ENCODE data around the gene ENTPD7. TPM values are rescaled to one million over a fixed set of nuclear protein-coding genes. Genes with fewer than 3 reads are reported as not detected.

Gene ENTPD7
- total RNA-seq, 1 experiment from 2014 or later: 17.5 TPM

DNA sequence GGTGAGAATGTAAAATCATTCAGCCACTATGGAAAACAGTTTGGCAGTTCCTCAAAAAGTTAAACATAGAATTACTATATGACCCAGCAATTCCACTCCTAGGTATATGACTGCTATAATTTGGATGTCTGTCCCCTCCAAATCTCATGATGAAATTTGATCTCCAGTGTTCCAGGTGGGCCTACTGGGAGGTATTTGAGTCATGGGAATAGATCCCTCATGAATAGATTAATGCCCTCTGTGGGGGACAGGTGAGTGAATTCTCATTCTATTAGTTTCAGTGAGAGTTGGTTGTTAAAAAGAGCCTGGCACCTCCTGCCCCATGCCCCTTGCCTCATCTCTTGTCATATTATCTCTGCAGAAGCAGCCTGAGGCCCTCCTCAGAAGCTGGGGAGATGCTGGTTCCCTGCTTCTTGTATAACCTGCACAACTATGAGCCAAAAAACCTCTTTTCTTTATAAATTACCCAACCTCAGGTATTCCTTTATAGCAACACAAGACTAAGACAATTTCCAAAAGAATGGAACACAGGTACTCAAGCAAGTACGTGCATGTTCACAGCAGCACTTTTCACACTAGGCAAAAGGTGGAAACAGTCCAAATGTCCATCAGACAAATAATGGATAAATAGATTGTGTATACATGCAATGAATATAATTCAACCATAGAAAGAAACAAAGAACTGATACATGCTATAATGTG is 30.2 kb upstream of the ENTPD7 start:
- Histone ChIP-seq H3K4me1 (no peaks in the 10 kb centered on the region), H3K9me3 (replicated peaks) (no peaks in the 10 kb centered on the region), H3K27ac (no peak overlapping the region), H3K36me3 (no peaks in the 10 kb centered on the region), H3K27me3 (no peaks in the 10 kb centered on the region; the same call in 1 of the 2 replicates), H3K4me3 (no peak overlapping the region)
- DNase-seq: no peak

DNA sequence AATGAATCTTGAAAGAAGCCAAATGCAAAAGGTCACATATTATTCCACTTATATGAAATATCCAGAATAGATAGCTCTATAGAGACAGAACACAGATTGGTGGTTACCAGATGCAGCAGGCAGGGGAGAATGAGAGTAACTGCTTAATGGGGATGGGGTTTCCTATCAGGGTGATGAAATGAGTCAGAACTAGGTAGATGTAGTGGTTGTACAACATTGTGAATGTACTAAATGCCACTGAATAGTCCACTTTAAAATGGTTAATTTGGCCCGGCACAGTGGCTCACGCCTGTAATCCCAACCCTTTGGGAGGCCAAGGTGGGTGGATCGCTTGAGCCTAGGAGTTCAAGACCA is 29.7 kb upstream of the ENTPD7 start:
- DNase-seq: no peak
- H3K4me1 ChIP-seq: no peaks in the 10 kb centered on the region
- no peaks in the 10 kb centered on the region for H3K36me3 ChIP-seq
- H3K4me3 ChIP-seq: no peak overlapping the region
- H3K9me3 ChIP-seq (replicated peaks): no peaks in the 10 kb centered on the region
- H3K27me3 ChIP-seq: no peaks in the 10 kb centered on the region; the same call in 1 of the 2 replicates
- H3K27ac ChIP-seq: no peak overlapping the region

DNA sequence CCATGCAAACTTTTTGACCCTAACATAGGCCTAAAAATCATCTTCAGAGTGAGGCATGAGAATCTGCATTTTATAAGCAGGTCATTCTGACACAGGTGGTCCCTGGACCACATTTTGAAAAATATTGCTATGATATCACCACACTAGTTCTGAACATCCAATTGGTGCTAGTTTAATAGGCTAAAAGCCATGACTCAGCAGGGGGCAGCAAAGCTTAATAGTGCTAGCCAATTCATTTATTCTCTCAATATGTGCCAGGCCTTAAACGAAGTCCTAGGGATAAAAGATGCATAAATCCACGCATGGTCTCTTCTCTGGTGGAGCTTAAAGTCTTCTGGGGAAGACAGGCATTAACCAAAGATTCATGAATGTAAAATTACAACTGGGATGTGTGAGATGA is 28.9 kb upstream of the ENTPD7 start:
- Histone ChIP-seq H3K4me1 (no peaks in the 10 kb centered on the region), H3K36me3 (no peaks in the 10 kb centered on the region), H3K9me3 (replicated peaks) (no peaks in the 10 kb centered on the region), H3K27me3 (no peaks in the 10 kb centered on the region; the same call in 1 of the 2 replicates), H3K27ac (no peak overlapping the region), H3K4me3 (no peak overlapping the region)
- peak in 1 of 2 experiments; percentile 48 for DNase-seq

DNA sequence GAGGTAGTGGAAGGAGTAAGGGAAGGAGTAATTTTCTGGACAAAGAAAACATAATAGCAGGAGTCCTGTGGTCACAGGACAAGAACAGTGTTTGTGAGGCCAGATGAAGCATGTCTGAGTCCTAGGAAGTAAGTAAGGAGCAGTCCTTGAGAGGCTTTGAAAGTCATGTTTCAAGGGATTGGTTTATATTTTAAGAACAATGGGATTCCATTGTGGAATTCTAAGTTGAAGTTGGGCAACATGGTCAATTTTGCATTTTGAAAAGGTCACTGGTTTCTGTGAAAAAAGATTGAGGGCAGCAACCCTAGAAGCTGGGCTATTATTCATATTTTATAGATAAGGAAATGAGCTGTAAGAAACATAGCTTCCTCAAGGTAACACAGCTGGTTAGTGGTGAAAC is 28.3 kb upstream of the ENTPD7 start:
- no peak overlapping the region for H3K27ac ChIP-seq
- no peaks in the 10 kb centered on the region for H3K36me3 ChIP-seq
- DNase-seq: no peak
- H3K4me1 ChIP-seq: no peaks in the 10 kb centered on the region
- no peaks in the 10 kb centered on the region; the same call in 1 of the 2 replicates for H3K27me3 ChIP-seq
- H3K4me3 ChIP-seq: no peak overlapping the region
- H3K9me3 ChIP-seq (replicated peaks): no peaks in the 10 kb centered on the region

DNA sequence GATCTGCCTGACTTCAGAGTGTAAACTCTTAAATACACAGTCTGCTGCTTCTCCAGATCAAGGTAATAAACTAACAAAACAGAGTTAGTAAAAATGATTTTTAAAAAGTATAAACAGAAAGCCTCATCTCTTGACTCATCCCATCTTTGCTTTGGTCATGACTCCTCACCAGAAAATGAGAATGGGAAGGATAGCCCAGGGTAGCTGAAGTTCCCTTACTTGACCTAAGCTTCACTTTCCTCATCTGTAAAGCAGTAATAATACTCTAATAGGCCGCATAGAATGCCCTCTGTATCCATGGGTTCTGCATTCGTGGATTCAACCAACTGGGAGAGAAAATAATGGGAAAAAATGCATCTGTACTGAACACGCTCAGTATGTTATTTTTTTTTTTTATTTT is 27.8 kb upstream of the ENTPD7 start:
- no peaks in the 10 kb centered on the region; the same call in 1 of the 2 replicates for H3K27me3 ChIP-seq
- no peak overlapping the region for H3K27ac ChIP-seq
- DNase-seq: no peak
- H3K36me3 ChIP-seq: no peaks in the 10 kb centered on the region
- no peaks in the 10 kb centered on the region for H3K9me3 ChIP-seq (replicated peaks)
- no peak overlapping the region for H3K4me3 ChIP-seq
- H3K4me1 ChIP-seq: no peaks in the 10 kb centered on the region

DNA sequence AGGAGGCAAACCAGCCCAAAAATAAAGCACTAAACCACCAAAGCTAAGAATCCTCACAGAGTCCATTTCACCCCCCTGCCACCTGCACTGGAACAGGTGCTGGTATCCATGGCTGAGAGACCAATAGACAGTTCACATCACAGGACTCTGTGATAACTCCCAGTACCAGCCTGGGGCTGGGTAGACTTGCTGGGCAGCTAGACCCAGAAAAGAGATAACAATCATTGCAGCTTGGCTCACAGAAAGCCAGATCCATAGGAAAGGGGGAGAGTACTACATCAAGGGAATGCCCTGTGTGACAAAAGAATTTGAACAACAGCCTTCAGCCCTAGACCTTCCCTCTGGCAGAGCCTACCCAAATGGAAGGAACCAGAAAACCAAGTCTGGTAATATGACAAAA is 25.5 kb upstream of the ENTPD7 start:
- Histone ChIP-seq H3K4me3 (no peak overlapping the region), H3K36me3 (no peaks in the 10 kb centered on the region), H3K27me3 (no peaks in the 10 kb centered on the region; the same call in 1 of the 2 replicates), H3K4me1 (no peaks in the 10 kb centered on the region), H3K27ac (no peak overlapping the region), H3K9me3 (replicated peaks) (no peaks in the 10 kb centered on the region)
- no peak for DNase-seq

DNA sequence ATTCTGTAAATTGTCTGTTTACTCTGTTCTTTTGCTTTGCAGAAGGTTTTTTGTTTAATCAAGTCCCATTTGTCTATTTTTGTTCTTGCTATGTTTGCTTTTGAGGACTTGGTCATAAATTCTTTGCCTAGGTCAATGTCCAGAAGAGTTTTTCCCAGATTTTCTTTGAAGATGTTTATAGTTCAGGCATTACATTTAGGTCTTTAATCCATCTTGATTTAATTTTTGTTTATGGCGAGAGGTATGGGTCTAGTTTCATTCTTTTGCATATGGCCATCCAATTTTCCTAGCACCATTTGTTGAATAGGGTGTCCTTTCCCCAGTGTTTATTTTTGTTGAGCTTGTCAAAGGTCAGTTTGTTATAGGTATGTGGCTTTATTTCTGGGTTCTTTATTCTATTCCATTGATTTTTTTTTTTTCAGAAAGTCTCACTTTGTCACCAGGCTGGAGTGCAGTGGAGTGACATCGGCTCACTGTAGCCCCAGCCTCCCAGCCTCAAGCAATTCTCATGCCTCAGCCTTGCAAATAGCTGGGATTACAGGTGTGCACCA is 11.6 kb upstream of the ENTPD7 start:
- no peak for DNase-seq
- Histone ChIP-seq H3K27ac (no peak overlapping the region), H3K36me3 (no peaks in the 10 kb centered on the region), H3K27me3 (peaks cover 1% of the 10 kb centered on the region; the same call in 1 of the 2 replicates), H3K4me1 (no peaks in the 10 kb centered on the region), H3K9me3 (replicated peaks) (peaks cover 6% of the 10 kb centered on the region; the same call in 1 of the 2 replicates), H3K4me3 (no peak overlapping the region)

DNA sequence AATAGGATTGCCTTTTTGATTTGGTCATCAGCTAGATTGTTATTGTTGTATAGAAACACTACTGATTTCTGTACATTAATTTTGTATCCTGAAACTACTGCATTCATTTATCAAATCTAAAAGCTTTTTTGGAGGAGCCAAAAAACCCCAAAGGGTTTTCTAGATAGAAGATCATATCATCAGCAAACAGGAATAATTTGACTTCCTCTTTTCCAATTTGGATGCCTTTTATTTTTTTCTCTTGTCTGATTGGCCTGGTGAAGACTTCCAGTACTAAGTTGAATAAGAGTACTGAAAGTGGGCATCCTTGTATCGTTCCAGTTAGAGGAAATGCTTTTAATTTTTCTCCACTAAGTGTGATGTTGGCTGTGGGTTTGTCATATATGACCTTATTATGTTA is 10.6 kb upstream of the ENTPD7 start:
- H3K27me3 ChIP-seq: peaks cover 4% of the 10 kb centered on the region; the same call in 1 of the 2 replicates
- no peaks in the 10 kb centered on the region for H3K4me1 ChIP-seq
- no peak overlapping the region for H3K4me3 ChIP-seq
- DNase-seq: no peak
- H3K36me3 ChIP-seq: no peaks in the 10 kb centered on the region
- peaks cover 6% of the 10 kb centered on the region; the same call in 1 of the 2 replicates for H3K9me3 ChIP-seq (replicated peaks)
- no peak overlapping the region for H3K27ac ChIP-seq

DNA sequence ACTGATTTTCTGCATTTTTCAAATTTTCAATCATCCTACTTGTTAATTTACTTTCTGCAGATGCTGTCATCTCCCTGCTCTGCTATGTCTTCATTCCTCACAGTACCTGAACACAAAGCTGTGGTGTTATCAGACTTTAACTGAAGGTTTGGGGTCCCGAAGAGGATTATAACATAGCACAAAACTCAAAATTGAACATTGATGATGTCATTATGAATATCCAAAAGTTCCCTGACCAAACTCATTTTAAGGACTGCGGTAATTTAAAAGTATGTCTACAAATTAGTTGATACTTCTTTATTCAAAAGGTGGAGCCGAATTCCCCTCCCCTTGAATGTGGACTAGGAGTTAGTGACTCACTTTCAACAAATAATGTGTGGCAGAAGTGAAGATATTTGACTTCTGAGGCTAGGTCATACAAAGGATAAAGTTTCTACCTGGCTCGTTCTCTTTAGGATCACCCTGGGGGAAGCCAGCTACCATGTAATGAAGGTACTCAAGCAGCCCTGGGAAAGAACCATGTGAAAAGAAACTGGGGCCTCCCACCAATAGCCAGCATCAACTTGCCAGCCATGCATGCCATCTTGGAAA is 6.4 kb upstream of the ENTPD7 start:
- Histone ChIP-seq H3K36me3 (no peaks in the 10 kb centered on the region), H3K4me1 (no peaks in the 10 kb centered on the region), H3K27me3 (peaks cover 7% of the 10 kb centered on the region), H3K4me3 (no peak overlapping the region), H3K9me3 (replicated peaks) (no peaks in the 10 kb centered on the region), H3K27ac (no peak overlapping the region)
- no peak for DNase-seq

DNA sequence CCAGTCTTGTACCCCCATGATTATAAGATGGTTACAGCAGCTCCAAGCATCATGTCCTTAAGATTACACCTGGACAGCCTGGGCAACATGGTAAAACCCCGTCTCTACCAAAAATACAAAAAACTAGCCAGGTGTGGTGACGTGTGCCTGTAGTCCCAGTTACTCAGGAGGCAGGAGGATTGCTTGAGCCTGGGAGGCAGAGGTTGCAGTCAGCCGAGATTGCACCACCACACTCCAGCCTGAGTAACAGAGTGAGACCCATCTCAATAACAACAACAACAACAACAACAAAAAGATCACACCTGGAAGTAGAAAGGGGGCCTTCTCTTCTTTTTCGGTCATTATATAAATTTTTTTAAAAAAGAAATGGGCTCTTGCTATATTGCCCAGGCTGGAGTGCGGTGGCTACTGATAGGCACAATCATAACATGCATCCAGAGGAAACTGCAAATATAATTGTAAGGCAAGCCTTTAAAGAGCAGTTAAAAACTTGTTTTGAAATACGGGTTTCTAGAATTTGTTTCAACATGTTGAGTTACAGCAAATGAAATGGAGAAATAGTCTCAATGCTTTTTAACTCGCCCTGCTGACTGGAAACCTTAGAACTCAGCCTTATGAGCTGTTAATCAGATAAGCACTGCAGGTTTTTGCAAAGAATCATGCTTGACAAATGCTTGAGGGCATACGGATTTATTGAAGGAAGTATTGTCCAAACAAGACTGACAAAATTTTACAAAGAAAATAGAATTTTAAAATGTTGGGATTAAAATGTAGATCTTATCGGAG is 4.7 kb upstream of the ENTPD7 start:
- no peak for DNase-seq
- H3K4me1 ChIP-seq: no peaks in the 10 kb centered on the region

DNA sequence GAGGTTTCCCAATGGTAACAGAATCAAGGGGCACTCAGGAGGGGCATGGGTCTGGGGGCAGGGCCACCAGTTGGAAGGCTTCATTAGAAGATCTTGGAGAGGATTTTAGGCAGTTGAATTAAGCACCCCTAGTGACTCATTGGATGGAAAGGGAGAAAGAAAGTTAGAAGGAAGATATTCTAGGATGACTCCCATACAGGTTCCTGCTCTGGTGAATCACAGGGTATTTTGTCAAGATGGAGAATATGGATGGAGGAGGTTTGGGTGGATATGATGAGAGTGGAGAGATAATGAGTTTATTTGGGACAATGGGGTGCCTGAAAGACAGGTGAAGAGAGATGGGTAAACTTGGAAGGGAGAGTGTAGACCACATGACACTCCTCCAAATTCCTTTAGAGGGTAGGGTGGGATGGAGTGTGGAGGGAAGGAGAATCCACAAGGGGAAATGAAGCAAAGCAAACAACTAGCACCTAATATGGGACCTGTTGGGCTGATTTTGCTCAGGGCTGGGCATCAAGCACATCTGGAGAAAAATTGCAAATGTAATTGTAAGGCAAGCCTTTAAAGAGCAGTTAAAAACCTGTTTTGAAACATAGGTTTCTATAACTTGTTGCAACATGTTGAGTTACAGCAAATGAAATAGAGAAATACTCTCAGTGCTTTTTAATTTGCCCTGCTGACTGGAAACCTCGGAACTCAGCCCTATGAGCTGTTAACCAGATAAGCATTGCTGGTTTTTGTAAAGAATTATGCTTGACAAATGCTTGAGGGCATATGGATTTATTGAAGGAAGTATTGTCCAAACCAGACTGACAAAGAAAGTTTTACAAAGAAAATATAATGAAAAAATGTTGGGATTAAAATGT is 2.9 kb upstream of the ENTPD7 start:
- no peak overlapping the region for H3K4me3 ChIP-seq
- H3K36me3 ChIP-seq: no peaks in the 10 kb centered on the region
- peaks cover 11% of the 10 kb centered on the region for H3K27me3 ChIP-seq
- DNase-seq: no peak
- H3K27ac ChIP-seq: no peak overlapping the region
- no peaks in the 10 kb centered on the region for H3K4me1 ChIP-seq
- H3K9me3 ChIP-seq (replicated peaks): no peaks in the 10 kb centered on the region

More for the DNA sequence above, 4.7 kb upstream of the ENTPD7 start:
- no peaks in the 10 kb centered on the region for H3K36me3 ChIP-seq
- no peak overlapping the region for H3K27ac ChIP-seq
- H3K4me3 ChIP-seq: no peak overlapping the region
- peaks cover 11% of the 10 kb centered on the region for H3K27me3 ChIP-seq
- H3K9me3 ChIP-seq (replicated peaks): no peaks in the 10 kb centered on the region

DNA sequence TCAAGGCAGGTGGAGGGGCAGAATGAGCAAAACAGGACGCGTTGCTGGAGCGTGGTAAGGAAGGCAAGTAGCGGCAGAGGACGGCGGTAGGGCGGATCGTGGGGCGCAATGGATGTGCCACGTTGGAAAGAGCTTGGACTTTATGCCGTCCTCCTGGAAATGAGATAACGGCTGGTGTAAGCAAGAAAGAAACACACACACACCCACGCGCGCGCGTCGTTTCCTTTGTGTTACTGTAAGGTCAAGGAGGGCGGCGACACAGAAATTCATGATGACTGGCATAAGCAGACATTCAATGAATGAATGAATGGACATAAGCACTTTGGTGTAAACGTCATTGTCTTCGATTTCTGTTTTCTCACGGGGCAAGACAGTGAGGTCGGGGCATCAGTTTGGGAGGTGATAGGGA is 683 bp upstream of the ENTPD7 start:
- H3K27me3 ChIP-seq: peaks cover 7% of the 10 kb centered on the region
- DNase-seq: no peak
- H3K4me3 ChIP-seq: peak overlapping the region; percentile 85
- no peaks in the 10 kb centered on the region; the same call in none of the 2 replicates for H3K36me3 ChIP-seq
- no peaks in the 10 kb centered on the region for H3K9me3 ChIP-seq (replicated peaks)
- no peak overlapping the region for H3K27ac ChIP-seq
- H3K4me1 ChIP-seq: no peaks in the 10 kb centered on the region

DNA sequence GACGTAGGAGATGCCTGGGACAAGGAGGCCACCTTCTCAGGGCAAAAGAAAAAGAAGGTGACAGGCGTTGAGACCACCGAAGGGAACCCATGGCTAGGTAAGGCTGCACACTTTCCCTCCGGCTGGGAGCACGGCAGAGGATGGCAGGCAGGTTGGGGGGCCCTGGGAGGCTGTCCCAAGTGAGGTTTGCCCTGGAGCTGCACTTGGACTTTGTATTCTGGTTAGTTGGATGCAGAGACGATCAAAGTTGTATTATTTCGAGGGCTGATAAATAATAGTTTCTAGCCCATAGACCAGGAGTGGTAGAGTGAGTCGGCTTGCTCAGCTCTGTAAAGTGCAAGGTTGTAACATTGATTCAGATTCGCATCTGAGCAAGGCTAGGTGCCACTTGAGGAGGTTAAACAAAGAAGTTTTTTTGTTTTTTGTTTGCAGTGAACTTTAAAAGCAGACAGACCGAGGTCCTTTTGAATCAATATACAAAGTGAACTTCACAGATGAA is 608 bp downstream of the ENTPD7 start:
- Histone ChIP-seq H3K9me3 (replicated peaks) (no peaks in the 10 kb centered on the region), H3K4me1 (no peaks in the 10 kb centered on the region), H3K36me3 (no peaks in the 10 kb centered on the region; the same call in none of the 2 replicates), H3K27me3 (peaks cover 7% of the 10 kb centered on the region), H3K4me3 (peak overlapping the region; percentile 85), H3K27ac (peak overlapping the region; percentile 11; the same call in 1 of the 2 replicates)
- DNase-seq: no peak

All from SJCRH30 (cell line).